DMS114 treated with DMSO at 0.1 percent for 48 hours (cell line): Measurements from ENCODE around the gene KLHL12.
A peak's percentile ranks its signal among the peaks of the same experiment; 100 is the strongest.

Experiments used
- DNase-seq: peaks from one replicate; lab custom pipeline; 2025; ENCODE audit not compliant: unreplicated experiment; lab: John Stamatoyannopoulos, UW

The KLHL12 gene

GRCh38 chr1:202926581-202927491 lies at the start of gene KLHL12:
TSS of gene KLHL12 (minus strand) at chr1:202927234. CDS start at chr1:202925162, 2,072 bp downstream.
- DNase-seq: peak; percentile 92

GRCh38 chr1:202976633-202977032 lies 49.6 kb upstream of the KLHL12 start:
- no peak for DNase-seq

DNA sequence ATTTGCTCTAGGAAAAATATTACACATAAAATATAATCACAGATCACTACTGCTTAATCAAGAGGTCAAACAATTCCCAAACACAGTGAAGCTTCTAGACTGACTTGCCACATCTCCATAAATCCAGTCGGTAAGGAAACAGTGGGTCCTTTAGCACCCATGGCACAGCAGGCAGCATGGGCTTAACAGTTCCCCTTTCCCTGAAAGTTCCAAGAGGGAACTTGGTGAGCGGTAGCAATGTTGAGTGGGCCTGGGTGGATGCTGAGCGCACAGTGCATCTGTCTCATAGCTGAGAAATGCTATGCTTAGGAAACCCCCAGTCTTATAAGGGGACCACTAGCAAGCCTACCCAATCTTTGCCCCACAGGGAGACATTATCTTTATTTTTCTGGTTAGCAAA lies 47.8 kb upstream of the KLHL12 start:
- no peak for DNase-seq

- no peak for DNase-seq
Observed at GRCh38 chr1:202972046-202972445, 45.0 kb upstream of the KLHL12 start.

DNA sequence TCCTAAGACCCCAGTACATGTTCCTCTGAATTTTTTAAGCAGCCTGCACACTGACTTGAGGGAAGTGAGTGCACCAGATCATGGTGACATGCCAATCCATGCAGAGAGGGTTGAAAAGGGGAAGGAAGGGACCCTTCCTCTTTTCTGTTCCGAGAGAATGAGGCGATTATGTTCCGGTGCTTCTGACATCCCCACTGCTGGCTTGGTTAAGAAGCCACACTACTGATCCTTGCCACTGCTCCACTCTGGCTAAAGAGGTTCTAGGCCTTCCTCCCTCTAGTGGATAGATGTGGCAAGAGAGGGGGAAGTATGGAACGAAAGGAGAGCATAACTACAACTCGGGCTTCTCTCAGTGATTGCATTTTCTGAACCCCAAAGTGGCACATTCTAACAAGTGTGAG lies 41.9 kb upstream of the KLHL12 start:
- peak; percentile 80 for DNase-seq

DNA sequence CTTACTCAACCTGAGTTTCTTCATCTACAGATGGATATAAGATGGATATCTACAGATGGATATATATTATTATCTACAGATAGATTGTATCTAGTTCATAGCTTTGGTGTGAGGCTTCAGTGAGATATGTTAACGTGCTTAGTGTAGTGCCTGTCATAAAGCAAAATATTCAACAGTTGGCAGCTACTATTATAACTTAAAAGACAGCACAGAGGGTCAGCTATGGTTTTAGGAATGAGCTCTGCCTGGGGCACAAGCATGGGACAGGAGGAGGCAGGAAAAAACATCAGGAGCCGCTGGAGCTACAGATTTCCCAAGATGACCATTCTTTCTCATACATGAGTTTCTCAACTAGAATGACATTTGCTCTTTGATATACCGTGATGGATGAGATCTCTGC lies 41.3 kb upstream of the KLHL12 start:
- DNase-seq: no peak

GRCh38 chr1:202967684-202968281 lies 40.7 kb upstream of the KLHL12 start:
- DNase-seq: no peak

GRCh38 chr1:202966006-202966898 lies 39.2 kb upstream of the KLHL12 start:
- no peak for DNase-seq

- DNase-seq: no peak
Observed at GRCh38 chr1:202965422-202965821, 38.4 kb upstream of the KLHL12 start.

- no peak for DNase-seq
Observed at GRCh38 chr1:202964791-202965410, 37.9 kb upstream of the KLHL12 start.

DNA sequence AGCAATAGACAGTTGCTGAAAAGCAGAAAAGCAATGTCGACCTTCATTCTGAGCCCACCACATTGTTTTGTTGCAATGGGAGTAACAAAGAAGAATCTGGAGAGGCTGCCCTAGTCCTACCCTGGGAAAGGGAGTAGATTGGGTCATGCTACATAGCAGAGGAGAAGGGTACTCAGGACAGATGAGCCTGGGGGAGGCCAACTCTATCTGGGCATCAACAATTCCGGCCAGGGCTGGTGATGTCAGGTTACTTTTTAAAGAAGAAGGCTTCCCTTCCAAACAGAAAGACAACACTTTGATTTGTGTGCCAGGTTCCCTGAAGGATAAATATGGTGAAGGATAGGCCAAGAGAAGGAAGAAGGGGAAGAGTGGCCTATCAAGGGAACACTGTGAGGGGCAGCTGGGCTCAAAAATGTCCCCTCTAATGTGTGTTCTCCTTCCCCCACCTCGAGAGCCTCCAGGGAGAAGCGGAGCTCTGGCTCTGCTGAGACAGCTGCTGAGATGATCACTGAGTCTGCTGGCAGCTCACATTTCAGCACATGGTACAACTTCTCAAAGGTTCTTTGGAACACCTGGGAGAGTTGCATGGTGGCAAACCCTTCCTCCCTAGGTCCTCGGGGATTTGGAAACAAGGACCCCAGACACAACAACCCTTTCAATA lies 34.3 kb upstream of the KLHL12 start:
- no peak for DNase-seq

DNA sequence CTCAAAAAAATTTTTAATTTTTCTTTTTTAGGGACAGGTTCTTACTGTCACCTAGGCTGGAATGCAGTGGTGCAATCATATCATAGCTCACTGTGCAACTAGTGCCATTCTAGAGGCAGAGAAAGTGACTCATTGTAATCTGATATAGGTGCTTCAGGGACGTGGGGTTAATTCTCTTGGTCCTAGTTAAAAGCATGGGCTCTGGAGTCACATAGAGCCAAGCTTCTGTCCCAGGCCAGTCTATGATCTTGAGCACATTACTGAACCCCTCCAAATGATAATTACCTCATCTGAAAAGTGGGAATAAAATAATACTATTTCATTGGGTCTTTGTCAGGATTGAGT lies 32.2 kb upstream of the KLHL12 start:
- no peak for DNase-seq

DNA sequence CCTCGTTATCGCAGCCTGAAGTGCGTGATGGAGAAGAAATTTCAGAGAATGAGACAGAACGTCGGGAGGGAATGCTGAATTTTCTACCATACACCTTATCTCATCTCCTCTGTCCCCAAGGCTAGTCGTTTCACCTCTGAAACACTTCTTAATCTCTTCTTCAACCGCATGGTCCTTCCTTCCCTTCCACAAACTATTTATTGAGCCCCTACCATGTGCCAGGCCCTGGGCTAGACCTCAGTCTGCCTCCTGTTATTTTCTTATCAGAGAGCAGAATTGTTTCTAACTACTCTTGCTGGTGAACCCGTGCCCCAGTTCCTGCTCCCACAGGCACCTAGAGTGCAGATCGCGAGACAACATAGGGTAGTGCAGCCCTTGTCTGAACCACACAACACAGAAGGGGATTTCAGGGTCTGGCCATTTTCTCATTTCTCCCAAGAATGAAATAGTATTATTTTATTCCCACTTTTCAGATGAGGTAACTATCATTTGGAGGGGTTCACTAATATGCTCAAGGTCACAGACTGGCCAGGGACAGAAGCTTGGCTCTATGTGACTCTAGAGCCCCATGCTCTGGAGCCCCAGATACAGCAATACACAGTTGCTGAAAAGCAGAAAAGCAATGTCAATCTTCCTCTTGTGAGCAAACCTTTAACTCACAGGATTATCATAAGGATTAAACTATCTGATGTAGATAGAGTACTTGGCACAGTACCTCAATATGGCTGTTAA lies 31.7 kb upstream of the KLHL12 start:
- DNase-seq: no peak

DNA sequence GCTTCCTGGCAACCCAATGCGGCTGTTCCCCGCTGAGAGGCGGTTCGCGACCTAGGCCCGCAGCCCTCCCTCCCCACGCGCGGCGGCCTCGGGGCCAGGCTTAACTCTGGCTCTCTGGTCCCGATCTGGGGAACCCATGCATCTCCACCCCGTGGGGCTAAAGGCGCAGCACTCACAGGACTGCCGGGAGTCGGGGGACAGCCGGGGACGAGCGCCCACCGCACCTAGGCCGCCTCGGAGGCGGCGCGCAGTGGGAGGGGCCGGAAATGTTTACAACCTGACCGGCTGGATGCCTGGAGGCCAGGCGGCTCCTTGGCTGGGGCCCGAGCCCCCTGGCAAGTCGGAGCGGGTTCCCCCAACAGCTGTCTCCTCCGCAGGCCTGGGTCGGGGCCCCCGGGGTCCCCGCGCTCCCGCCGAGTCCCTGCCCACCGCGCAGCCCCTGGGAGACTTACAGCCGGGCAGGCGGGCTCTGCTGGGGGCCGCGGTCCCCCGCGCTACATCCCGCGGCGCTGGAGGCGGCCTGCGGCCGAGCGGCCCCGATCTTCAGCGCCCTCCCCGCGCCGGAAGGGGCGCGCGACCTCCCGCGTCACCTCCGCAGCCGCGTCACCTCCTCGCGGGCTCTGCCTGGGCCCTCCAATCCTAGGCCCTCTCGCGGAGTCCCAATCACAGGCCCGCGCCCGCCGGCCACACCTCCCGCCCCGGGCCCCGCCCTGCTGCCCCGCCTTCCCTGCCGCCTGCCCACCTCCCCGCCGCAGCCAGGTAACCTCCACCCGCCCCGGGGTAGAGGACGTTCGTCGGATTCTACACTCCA lies 30.9 kb upstream of the KLHL12 start, which contains the start of gene ADIPOR1:
TSS of gene ADIPOR1 (minus strand) at position 580 of the 811 bp plus-strand sequence. CDS start 7,242 bp downstream, outside the sequence.
- DNase-seq: peak; percentile 63

GRCh38 chr1:202956969-202957368 lies 29.9 kb upstream of the KLHL12 start:
- no peak for DNase-seq

GRCh38 chr1:202954057-202954745 lies 27.2 kb upstream of the KLHL12 start:
- no peak for DNase-seq

DNA sequence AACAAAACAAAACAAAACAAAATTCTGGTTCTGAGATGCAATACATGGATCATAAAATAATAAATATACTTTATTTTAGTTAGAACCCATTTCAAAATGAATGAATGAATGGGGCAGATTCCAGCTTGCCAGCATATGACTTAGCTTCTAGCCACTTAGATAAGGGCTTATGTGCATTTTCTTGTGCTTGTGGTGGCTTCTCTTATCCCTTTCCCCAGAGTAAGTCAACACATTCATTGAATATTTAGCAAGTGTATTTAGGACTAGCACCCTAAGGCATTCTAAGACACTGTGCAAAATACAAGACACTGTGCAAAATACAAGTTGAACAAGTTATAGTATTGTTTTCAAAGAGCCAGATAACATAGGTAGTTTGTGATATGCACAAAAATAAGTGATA lies 26.4 kb upstream of the KLHL12 start:
- DNase-seq: no peak

- no peak for DNase-seq
Observed at GRCh38 chr1:202952818-202953217, 25.8 kb upstream of the KLHL12 start.
